ENCODE data around the gene MYO18B. TPM values are rescaled to one million over a fixed set of nuclear protein-coding genes. Genes with fewer than 3 reads are reported as not detected.

Gene MYO18B
- polyA plus RNA-seq, 1 donor (not counting 4 experiments of a cell fraction or from before 2014, with no cell fraction given), result not detected

GRCh38 chr22:25884121-25884520 is 142.1 kb downstream of the MYO18B start:
- no peaks in the 10 kb centered on the region for H3K4me1 ChIP-seq (ENCODE audit: control insufficient read depth, extremely low read depth, insufficient read depth, low read length)
- dilution Hi-C loops (cut with MboI; ENCODE audit: extremely low pct_ligation_motif_present, low sequenced_read_pairs), result no loop called here
- H3K36me3 ChIP-seq (ENCODE audit: control insufficient read depth in 2 of 2, extremely low read depth in 1 of 2, insufficient read depth in 2 of 2, low read length in 2 of 2), result no peaks in the 10 kb centered on the region
- no peak overlapping the region for H3K9ac ChIP-seq (ENCODE audit: control insufficient read depth, extremely low read depth, insufficient read depth, low read length)
- no peaks in the 10 kb centered on the region for H3K9me3 ChIP-seq (ENCODE audit: control insufficient read depth, low read depth, low read length)
- H3K79me2 ChIP-seq (ENCODE audit: control insufficient read depth, insufficient read depth, low read length), result no peaks in the 10 kb centered on the region
- DNase-seq (ENCODE audit: low read depth, low spot score), result no peak
- H4K20me1 ChIP-seq (ENCODE audit: control insufficient read depth, extremely low read depth, insufficient read depth, low read length), result no peaks in the 10 kb centered on the region
- TF ChIP-seq CTCF (optimal IDR thresholded peaks at IDR 0.05 in 1 of 3, IDR thresholded peaks at IDR 0.05 in 1 of 3, conservative IDR thresholded peaks at IDR 0.05 in 1 of 3; ENCODE audit: extremely low read depth in 1 of 3, insufficient read depth in 2 of 3, low read length in 3 of 3), result no peak
- TF ChIP-seq EZH2 (IDR thresholded peaks at IDR 0.05; ENCODE audit: low read length), result no peak
- no peaks in the 10 kb centered on the region for H3K27me3 ChIP-seq (ENCODE audit: control insufficient read depth, extremely low read depth, insufficient read depth, low read length)
- no peak overlapping the region for H2AFZ ChIP-seq (ENCODE audit: control insufficient read depth, low read length)
- H3K4me2 ChIP-seq (ENCODE audit: control insufficient read depth, extremely low read depth, insufficient read depth, low read depth, low read length), result no peak overlapping the region
- H3K4me3 ChIP-seq (ENCODE audit: control insufficient read depth in 2 of 3, extremely low read depth in 1 of 3, insufficient read depth in 2 of 3, low read depth in 1 of 3, low read length in 3 of 3), result no peak overlapping the region
- no peak overlapping the region for H3K27ac ChIP-seq (ENCODE audit: control insufficient read depth, insufficient read depth, low read length)
- FAIRE-seq, result no peak
- H3K9me1 ChIP-seq (ENCODE audit: control insufficient read depth, extremely low read depth, insufficient read depth, low read length), result no peaks in the 10 kb centered on the region

- H3K79me2 ChIP-seq (ENCODE audit: control insufficient read depth, insufficient read depth, low read length), result no peaks in the 10 kb centered on the region
- no peak for DNase-seq (ENCODE audit: low read depth, low spot score)
- dilution Hi-C loops (cut with MboI; ENCODE audit: extremely low pct_ligation_motif_present, low sequenced_read_pairs), result no loop called here
- H3K9ac ChIP-seq (ENCODE audit: control insufficient read depth, extremely low read depth, insufficient read depth, low read length), result no peak overlapping the region
- H3K4me3 ChIP-seq (ENCODE audit: control insufficient read depth in 2 of 3, extremely low read depth in 1 of 3, insufficient read depth in 2 of 3, low read depth in 1 of 3, low read length in 3 of 3), result no peak overlapping the region
- no peaks in the 10 kb centered on the region for H3K9me3 ChIP-seq (ENCODE audit: control insufficient read depth, low read depth, low read length)
- TF ChIP-seq CTCF (optimal IDR thresholded peaks at IDR 0.05 in 1 of 3, IDR thresholded peaks at IDR 0.05 in 1 of 3, conservative IDR thresholded peaks at IDR 0.05 in 1 of 3; ENCODE audit: extremely low read depth in 1 of 3, insufficient read depth in 2 of 3, low read length in 3 of 3) (no peak), EZH2 (IDR thresholded peaks at IDR 0.05; ENCODE audit: low read length) (no peak)
- no peaks in the 10 kb centered on the region for H3K36me3 ChIP-seq (ENCODE audit: control insufficient read depth in 2 of 2, extremely low read depth in 1 of 2, insufficient read depth in 2 of 2, low read length in 2 of 2)
- no peak for FAIRE-seq
- no peak overlapping the region for H3K4me2 ChIP-seq (ENCODE audit: control insufficient read depth, extremely low read depth, insufficient read depth, low read depth, low read length)
- no peaks in the 10 kb centered on the region for H3K4me1 ChIP-seq (ENCODE audit: control insufficient read depth, extremely low read depth, insufficient read depth, low read length)
- no peak overlapping the region for H3K27ac ChIP-seq (ENCODE audit: control insufficient read depth, insufficient read depth, low read length)
- no peak overlapping the region for H2AFZ ChIP-seq (ENCODE audit: control insufficient read depth, low read length)
- no peaks in the 10 kb centered on the region for H4K20me1 ChIP-seq (ENCODE audit: control insufficient read depth, extremely low read depth, insufficient read depth, low read length)
- H3K9me1 ChIP-seq (ENCODE audit: control insufficient read depth, extremely low read depth, insufficient read depth, low read length), result no peaks in the 10 kb centered on the region
- no peaks in the 10 kb centered on the region for H3K27me3 ChIP-seq (ENCODE audit: control insufficient read depth, extremely low read depth, insufficient read depth, low read length)
Observed at GRCh38 chr22:25888399-25889054, 146.5 kb downstream of the MYO18B start.

Measured in keratinocyte (primary cell).